LoVo (cell line): Measurements from ENCODE around the gene CDK17.

Experiments used
- DNase-seq: peaks from one replicate; pipeline ENCODE4 v3.0.0-alpha.2; 2016; ENCODE audit warnings: low spot score

CDK17 gene

DNA sequence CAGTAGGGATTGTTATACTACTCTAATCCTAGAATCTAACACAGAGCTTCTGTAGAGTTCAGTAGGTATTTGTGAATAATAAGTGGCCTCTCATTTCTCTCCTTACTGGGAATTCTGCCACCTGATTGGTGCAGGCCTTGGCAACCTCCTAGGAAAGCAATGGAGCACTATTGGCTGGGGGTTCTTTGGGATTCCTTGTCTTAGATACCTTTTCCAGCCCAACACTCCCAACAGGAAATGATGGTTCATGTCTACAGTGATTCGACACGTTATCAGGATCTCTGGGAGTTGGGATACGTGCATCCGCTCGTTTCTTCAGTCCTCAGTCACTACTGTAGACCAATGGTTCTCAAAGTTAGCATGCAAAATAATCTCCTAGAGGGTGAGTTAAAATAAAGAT lies 138.7 kb downstream of the CDK17 start:
- no peak for DNase-seq

DNA sequence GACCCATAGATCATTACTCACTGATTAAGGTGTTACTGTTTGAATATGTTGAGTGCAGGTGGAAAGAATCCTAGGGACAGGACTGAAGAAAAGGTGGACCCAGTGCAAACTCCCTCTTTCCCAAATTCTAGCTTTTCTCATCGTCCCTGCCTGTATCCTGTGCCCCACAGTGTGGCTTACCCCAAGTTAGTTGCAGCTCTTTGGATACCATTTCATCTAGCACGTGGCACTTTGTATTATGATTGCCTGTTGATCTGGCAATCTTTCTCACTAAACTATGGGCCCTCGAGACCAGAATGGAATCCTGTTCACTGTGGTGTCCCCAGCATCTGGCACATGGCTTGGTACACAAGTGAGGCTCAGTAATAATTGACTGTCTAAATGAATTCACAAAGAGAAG lies 139.6 kb downstream of the CDK17 start:
- no peak for DNase-seq

DNA sequence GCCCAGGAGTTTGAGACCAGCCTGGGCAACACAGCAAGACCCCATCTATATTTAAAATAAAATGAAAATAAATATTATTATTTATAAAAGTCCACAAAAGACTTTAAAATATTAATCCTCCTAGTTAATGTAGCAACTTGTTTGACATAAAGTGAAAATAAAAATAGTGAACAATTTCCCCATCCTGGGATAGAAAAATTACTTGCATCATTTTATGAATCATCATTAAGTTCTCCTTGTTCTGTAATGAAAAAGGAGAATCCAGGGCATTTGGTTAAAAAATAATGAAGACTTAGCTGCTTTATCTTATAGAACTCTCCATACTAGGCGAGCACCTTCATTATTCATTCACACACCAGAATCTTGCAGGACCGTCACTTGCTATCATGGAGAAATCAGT lies 140.0 kb downstream of the CDK17 start:
- DNase-seq: no peak

DNA sequence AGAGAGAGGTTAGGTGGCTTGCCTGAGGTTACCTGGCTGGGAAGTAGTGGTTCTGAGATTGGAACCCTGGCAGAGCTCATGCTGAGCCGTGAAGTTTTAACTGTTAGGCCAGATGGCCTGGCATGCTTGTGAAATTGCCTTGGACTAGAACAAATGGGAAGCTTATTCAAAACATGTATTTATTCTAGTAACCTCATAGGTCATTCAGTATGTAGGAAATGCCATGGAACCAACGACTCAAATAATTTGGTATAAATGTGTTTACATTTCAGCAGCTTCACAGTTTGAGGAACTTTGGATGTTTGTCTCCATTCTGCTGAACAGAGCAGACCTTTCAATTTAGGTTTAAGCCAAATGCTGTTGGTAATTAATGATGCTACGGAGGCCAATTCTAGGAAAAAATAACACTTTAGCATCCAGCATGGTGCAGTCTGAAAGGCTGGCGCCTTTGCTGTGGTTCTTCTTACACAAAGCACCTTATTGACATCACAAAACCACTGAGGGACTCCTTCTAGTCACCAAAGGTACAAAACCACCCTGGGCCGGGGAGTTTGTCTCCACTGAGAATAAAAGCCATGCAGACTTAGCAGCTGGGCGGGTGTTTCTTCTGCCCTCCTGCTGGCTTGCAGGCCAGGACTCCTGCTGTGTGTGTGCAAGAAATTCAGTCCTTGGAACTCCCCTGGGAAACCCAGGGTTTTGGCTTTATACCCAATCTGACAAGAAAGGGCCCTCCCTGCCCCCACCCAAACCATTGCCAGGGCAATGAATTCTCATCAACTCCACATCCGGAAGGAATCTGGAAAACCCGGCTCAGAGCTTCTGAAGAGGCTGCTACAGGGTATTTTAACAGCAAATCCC lies 141.9 kb downstream of the CDK17 start:
- no peak for DNase-seq

DNA sequence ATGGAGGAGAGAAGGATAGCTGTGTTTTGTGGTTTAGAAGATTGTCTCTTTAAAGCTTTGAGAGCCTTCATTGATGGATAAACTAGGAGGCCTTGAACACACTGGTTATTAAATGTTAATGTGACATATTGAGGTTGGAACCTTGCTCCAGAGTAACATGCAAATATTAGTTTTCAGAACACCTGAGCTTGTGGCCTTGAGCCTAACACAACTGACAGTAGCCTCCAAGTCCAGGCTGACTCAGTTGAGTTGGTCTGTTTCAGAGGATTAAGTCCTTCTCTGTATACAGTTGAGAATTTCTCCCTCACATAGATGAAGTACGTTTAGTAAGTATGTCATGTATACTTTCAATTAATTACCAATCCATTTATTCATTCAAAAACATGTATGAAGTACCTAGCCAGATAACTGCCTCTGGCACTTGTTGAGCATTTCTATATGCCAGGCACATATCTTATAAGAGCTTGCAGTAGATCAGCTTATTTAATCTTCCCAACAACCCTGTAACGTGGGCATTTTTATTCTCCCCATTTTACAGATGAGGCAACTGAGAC lies 142.6 kb downstream of the CDK17 start:
- no peak for DNase-seq

DNA sequence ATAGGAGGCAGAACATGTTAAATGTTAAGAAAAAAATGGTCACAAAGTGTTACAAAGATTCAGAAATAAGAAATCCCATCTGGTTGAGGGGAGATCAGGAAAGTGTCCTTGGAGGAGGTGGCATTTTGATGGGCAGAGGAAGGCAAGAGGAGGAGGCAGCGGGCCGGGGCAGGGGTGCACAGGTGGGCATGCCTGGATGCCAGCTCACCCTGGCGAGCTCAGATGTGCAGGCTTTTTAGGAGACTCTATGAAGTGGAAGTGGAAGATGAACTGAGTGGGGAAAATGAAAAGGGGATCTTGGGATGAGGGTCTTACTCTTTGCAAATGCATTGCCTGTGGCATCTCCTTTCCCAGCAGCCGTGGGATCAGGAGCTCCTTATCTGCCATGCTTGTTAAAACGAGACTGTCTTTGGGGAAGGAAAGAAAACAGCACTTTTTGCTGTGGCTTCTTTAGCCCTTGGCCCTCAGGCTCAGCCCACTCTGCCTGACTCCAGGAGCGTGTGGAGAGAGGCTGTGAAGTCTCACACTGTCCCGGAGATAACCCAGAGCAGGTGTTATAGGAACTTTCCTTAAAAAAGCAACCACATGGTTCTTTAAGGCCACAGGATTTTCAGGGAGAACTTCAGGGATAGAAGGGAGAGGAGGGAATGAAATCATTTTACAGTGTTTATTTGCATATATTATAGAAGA lies 143.4 kb downstream of the CDK17 start:
- DNase-seq: no peak

DNA sequence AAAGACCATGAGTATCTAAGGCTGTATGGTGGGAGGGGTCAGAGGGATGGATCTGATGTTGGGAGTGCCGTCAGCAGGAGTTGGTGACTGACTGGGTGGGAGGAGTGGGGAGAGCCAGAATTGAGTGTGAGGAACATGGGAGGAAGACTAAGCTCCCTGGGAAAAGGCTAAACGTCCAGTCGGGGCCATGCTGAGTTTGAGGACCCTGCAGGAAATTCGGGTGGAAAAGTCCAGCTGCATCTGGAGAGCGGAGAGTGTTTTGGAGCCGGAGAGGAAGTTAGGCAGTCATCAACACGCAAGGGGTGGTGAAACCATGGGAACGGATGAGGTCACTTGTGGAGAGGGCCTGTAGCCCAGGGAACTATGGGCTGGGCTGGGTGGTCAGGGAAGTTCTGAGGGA lies 145.2 kb downstream of the CDK17 start:
- no peak for DNase-seq

DNA sequence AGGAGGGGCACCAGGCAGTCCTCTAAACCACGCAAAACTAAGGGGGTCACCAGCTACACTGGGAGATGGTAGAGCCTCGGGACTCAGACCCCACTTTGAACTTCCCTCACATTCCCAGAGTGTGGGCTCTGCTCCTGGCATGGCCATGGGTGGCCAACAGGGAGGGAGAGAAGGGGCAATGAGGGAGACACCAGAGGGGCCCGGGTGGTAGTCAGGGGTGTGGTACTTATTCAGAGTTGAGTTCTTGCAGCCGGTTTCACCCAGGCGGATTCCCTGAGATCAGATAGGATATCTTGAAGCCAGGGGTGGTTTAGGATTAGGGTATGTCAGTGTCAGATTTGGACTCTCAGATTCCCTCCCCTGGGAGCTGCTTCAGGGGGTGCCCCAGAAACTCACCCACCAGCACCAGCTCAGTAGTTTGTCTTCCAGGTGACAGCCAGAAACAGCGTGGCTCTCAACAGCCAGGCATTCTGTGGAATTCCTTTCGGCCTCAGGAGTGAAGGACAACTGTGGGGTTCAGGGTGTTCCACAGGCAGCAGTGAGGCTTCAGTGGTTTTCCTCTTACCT lies 150.0 kb downstream of the CDK17 start:
- DNase-seq: no peak

DNA sequence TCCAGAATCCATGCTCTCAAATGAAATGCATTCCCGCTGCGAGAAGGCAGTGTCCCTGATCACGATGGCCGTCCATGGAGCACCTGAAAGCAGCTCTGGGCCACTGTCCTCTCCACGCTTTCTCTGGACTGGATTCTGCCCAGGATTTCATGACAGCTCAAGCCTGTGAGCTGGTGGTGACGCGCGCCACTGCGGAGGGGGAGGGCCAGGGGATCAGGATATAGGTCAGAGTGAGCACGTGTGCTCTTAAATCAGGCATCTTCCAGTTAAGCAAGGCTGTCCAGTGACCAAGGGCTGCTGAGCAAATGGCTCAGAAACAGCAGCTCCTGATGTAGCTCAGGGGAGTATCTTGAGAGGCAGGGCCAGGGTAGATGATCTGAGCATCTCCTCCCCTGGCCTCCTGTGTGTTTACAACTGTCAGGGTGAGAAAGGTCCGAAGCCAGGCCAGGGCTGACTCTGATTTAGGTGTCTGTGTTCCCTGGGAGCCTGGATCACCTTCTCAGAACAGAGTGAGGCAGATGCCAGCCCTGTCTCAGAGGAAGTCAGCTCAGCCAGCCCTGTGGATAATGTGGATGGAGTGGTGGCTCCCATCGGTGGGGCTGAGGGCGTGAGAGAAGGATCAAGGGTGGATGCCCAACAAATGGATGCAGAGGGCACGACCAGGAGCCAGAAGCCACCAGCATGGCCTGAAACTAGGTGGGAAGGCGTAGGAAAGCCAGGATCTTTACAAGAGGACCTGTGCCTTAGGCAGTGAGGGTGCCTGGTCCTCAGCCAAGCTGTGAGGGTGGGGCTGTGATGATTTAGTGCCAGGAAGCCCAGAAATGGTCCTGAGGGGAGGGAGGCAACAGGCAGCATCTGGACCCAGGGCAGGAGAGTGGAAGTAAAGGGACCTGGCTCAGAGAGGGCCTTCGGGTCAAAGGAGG lies 150.8 kb downstream of the CDK17 start:
- DNase-seq: no peak

DNA sequence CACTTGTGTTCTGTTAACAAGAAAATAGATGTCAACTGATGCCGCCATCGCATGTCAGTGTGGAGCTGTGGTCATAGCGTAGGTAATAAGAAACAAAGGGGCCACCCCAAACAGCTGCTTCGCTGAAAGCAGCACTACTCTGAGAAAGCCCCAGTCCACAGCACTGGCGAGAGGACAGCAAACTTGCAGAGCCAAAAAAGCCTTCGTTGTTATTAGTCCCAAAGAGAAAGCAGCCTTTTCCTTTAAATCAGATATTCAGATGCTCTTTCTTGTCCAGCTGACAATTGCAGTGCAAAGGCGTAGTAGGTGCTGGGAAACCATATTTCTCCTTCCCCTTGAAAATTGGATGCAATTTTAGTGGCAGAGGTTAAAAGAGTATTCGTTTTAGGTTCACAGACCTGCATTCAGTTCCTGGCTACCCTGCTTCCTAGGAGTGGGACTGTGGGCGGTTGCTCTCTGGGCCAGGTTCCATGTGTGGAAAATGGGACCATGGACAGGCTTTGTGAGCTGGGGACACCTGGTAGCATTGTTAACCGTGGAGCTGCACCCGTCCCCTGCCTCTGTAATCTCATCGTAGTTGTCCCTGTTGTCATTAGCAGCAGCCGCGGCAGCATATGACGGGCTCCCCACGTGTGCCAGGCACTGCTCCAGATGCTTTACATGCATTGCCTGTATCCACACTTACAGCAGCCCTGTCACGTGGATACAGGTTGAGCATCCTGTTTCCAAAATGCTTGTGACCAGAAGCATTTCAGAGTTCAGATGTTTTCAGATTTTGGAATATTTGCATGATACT lies 151.9 kb downstream of the CDK17 start:
- DNase-seq: no peak

DNA sequence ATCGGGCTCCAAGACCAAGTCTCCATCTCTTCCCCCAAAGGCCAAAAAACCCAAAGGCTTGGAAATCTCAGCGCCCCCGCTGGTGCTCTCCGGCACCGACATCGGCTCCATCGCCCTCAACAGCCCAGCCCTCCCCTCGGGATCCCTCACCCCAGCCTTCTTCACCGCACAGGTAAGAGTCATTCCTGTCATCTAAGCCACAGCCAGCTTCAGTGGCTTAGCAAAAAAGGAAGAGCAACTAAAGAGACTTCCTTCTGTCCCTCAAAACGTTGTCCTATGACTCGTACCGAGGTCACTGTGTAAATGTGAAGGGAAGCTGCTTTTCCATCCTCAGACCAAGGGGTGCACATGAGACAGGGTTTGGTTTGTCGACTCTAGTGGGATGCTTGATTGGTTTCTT lies 152.7 kb downstream of the CDK17 start:
- DNase-seq: no peak

DNA sequence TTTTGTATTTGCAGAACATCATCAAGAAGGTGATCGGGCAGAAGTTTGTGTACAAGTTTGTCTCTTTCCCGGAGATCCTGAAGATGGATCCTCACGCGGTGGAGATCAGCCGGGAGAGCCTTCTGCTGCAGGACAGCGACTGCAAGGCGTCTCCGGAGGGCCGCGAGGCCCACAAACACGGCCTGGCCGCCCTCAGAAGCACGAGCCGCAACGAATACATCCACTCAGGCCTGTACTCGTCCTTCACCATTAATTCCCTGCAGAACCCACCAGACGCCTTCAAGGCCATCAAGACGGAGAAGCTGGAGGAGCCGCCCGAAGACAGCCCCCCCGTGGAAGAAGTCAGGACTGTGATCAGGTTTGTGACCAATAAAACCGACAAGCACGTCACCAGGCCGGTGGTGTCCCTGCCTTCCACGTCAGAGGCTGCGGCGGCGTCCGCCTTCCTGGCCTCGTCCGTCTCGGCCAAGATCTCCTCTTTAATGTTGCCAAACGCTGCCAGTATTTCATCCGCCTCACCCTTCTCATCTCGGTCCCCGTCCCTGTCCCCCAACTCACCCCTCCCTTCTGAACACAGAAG lies 153.2 kb downstream of the CDK17 start:
- no peak for DNase-seq

DNA sequence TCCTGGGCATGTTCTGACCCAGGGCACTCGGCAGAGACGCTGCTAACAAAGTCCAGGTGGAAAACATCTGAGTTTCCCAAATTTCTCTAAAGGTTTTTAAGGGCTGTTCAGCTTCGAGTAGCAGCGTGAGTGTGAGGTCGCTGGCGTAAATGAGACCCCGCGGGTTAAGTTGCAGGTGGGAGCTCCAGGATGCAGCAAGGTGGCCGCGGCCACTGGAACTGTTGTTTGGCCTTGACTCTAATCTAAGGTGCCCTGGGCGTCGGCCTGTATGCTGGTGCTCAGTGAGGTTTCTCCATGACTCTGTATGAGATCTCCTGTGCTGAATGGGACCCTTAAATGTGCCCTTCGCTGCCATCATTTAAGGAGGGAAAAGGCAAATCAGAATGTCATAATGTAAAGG lies 155.4 kb downstream of the CDK17 start:
- no peak for DNase-seq

DNA sequence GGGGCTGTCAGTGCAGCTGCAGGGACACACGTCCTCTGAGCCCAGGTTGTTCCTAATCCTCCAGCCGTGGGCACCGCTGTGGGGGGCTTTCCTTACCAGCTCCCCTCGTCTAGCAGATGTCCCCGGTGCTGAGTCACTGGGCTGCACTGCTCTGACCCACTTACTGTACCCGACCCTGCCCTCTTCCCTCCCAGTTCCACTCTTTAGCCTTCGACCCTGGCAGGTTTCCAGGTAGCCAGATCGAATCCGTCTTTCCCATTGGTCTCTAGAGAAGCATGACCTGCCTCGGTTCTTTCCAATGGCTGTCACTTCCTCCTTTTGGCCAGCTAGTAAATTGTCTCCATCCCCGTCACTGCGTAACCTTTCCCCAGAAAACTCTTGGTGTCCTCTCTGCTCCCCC lies 157.6 kb downstream of the CDK17 start:
- no peak for DNase-seq

DNA sequence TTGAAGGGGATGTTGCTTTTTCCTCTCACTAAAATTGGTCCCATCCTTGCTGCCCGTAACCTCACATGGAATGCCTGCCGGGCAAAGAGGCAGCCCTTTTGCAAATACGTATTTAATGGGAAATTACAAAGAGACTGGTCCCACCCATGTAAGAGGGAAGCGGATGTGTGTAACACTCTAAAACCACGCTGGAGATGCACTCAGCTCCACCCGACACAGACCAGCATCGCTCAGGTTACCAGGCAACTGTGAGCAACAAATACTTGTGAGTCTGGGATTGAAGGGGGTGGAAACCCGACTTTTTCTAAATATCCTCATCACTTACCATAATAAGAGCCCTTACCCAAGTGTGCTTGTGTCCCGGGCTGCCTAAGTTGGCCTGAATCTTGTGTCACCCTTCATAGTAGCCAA lies 158.4 kb downstream of the CDK17 start:
- no peak for DNase-seq

DNA sequence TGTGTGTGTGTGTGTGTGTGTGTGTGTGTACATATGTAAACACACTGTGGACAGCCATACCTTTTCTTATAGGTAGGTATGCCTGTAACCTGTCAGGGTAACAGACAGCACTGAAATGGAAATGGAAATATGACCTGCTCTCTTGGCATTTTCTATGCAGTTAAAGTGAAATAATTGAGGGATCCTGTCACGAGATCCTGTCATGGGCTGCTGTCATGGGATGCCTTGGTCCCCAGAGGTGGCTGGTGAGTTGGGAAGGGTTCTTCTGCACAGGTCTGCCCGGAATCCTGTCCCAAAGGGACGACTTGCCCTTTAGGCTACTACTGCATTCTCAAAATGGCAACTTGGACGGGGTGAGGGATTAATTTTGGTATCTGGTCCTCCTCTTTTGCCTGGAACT lies 158.8 kb downstream of the CDK17 start:
- DNase-seq: no peak

DNA sequence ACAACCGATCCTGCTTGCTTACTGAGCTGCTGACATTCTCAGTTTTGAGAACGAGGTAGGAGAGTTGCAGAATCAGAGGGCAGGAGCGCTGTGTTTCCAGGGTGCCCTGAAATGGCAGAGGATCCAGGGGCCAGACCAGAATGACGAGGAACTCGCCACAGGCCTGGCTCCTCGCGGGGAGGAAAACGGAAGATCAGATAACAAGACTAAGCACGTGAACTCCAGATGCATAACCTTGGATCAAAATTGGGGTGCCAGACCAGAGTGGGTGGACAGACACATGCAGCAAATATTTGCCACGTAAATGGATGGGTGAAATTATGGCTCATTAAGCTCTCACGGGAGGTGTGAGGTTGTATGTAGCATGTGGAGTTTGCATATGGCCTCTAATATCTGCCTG lies 159.6 kb downstream of the CDK17 start:
- no peak for DNase-seq

DNA sequence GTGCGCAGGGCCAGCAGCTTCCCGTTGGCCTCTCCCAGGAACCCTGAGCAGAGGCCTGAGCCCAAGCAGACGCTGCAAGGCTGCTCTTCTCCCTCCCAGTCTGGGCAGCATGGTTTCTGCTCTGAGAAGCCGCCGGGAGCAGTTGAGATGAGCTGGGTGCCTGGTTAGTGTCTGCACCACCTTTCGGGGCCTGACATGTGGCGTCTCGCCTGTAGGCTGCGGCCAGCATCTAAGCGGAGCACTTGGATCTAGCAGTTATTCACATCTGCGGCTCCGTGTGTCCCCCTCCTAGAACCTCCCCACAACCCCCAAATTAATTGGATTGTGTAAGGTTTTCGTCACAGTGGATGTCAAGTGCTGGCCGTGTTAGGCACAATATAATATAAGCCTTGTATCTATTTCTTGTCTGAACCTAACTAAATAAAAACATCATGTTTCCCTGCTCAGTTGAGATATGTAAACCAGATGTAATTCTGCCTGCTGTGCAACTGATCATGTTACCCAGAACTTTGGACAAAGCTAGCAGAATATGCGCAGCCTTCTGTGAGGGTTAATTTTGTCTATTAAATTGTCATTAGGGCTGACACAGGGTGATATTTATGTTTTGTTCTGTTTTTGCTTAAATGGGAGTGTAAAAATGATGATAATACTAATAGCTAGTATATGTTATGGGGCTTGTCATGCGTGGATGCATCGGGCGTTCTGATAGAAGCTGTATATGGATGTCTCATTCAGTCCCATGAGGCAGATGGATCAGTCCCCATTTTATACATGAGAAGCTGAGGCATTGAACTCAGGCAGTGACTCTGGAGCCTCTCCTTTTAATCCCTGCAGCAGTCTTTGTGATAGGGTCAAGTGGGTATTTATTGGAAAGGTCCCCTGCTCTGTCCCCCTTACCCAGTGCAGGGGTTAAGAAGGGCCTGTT lies 160.3 kb downstream of the CDK17 start:
- DNase-seq: no peak

DNA sequence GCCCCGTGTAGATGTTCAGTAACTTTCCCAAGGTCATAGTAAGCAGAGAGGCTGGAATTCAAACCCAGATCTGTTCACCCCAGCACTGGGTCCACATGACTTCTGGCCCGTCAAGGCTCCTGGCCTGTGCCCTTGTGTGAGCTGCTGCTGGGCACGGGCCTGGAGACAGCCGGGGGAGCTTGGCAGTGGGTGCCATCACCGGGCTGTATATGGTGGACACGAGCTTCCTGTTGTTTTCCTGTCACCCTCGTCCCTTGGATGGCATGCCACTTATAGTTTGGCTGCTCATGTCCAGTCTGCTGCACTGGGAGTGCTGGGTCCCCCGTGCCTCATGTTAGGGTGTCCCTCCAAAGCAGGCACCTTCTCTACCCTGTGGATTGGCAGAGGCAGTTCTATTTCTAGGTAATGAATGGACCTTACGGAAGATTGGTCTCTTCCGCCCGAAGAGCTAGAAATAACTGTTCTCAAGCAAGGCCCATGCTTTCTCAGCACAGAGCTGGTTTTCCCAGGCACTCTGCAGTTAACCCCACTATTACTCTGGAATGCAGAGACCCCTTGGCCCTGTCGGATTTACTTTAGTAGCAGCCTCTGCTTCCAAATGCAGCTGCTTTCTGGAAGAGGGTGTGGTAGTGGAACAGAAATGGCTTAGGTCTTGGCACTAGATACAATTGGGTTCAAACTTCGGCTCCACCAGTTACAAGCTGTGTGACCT lies 161.7 kb downstream of the CDK17 start:
- DNase-seq: no peak
